WI38 (cell line): ENCODE data around the gene C5orf24.

ENCODE experiments used
- H3K4me3 ChIP-seq: 2 replicates; pipeline ENCODE4 v1.5.1; 2011; ENCODE audit warnings: low read depth, mild to moderate bottlenecking, control low read depth, low read length
- CTCF ChIP-seq: IDR thresholded peaks from 2 replicates; pipeline ENCODE4 v1.5.1; 2012; ENCODE audit warnings: low read depth, mild to moderate bottlenecking, control low read depth, low read length

The C5orf24 gene

GRCh38 chr5:134887593-134888159 lies 41.9 kb downstream of the C5orf24 start:
- H3K4me3 ChIP-seq: no peak overlapping the region
- TF ChIP-seq CTCF: no peak

- no peak for TF ChIP-seq CTCF
- H3K4me3 ChIP-seq: no peak overlapping the region
Measured at GRCh38 chr5:134889335-134889734, 43.6 kb downstream of the C5orf24 start.

GRCh38 chr5:134891473-134891872 lies 45.7 kb downstream of the C5orf24 start:
- TF ChIP-seq CTCF: no peak
- no peak overlapping the region for H3K4me3 ChIP-seq

GRCh38 chr5:134892282-134892681 lies 46.5 kb downstream of the C5orf24 start:
- TF ChIP-seq CTCF: no peak
- no peak overlapping the region for H3K4me3 ChIP-seq

- H3K4me3 ChIP-seq: no peak overlapping the region
- TF ChIP-seq CTCF: no peak
Measured at GRCh38 chr5:134892926-134893325, 47.2 kb downstream of the C5orf24 start.

GRCh38 chr5:134893748-134894505 lies 48.2 kb downstream of the C5orf24 start:
- H3K4me3 ChIP-seq: no peak overlapping the region
- TF ChIP-seq CTCF: no peak

- H3K4me3 ChIP-seq: no peak overlapping the region
- no peak for TF ChIP-seq CTCF
Measured at GRCh38 chr5:134902071-134902801, 56.5 kb downstream of the C5orf24 start.
